ENCODE data around the gene AURKA.

DNA sequence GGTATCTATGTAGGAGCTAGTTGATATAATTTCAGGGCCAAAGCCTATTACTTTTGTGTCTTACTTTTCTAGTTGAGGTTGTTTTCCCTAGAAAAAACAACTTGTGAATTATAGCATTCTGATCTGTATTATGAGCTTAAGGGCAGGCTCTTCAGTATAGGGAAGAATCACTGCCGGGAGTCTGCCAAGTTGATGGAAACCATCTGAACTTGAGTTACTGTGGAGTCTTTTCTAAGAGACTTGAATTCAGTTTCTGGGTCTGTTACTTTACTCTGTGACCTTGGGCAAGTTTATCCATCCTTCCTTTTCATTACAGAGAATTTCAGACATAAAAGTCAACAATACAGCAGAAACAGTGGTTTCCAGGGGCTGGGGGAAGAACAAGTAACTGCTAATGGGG lies 17.9 kb upstream of the AURKA start:
- TF ChIP-seq CTCF (IDR thresholded peaks at IDR 0.05) = no peak
- no peak for TF ChIP-seq RFX5 (IDR thresholded peaks at IDR 0.05; ENCODE audit: low read length)
- TF ChIP-seq EP300 (IDR thresholded peaks at IDR 0.05; ENCODE audit: borderline replicate concordance in 1 of 2, low read depth in 1 of 2, low read length in 1 of 2) = no peak
- TF ChIP-seq, protein P1, sequence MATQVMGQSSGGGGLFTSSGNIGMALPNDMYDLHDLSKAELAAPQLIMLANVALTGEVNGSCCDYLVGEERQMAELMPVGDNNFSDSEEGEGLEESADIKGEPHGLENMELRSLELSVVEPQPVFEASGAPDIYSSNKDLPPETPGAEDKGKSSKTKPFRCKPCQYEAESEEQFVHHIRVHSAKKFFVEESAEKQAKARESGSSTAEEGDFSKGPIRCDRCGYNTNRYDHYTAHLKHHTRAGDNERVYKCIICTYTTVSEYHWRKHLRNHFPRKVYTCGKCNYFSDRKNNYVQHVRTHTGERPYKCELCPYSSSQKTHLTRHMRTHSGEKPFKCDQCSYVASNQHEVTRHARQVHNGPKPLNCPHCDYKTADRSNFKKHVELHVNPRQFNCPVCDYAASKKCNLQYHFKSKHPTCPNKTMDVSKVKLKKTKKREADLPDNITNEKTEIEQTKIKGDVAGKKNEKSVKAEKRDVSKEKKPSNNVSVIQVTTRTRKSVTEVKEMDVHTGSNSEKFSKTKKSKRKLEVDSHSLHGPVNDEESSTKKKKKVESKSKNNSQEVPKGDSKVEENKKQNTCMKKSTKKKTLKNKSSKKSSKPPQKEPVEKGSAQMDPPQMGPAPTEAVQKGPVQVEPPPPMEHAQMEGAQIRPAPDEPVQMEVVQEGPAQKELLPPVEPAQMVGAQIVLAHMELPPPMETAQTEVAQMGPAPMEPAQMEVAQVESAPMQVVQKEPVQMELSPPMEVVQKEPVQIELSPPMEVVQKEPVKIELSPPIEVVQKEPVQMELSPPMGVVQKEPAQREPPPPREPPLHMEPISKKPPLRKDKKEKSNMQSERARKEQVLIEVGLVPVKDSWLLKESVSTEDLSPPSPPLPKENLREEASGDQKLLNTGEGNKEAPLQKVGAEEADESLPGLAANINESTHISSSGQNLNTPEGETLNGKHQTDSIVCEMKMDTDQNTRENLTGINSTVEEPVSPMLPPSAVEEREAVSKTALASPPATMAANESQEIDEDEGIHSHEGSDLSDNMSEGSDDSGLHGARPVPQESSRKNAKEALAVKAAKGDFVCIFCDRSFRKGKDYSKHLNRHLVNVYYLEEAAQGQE (IDR thresholded peaks at IDR 0.05; ENCODE audit: low read depth, low read length) = no peak
- TF ChIP-seq SMC3 (IDR thresholded peaks at IDR 0.05; ENCODE audit: low read depth, low read length) = no peak
- TF ChIP-seq POLR2AphosphoS5 (IDR thresholded peaks at IDR 0.05; ENCODE audit: low read depth, low read length) = no peak
- TF ChIP-seq TCF12 (IDR thresholded peaks at IDR 0.05) = no peak
- no peak for TF ChIP-seq MAX (IDR thresholded peaks at IDR 0.05; ENCODE audit: low read depth)

All from SK-N-SH (cell line).